GM06990 (cell line): ENCODE results near the gene ST6GALNAC6.
"Not testable (repeated sequence)": the region's sequence is repeated elsewhere in the genome, so short reads cannot be mapped to it uniquely, and the experiment has no call there.

Experiments used
- DNase-seq: peaks from one replicate; pipeline ENCODE4 v3.0.0-alpha.2; 2011; ENCODE audit not compliant: insufficient read length; ENCODE audit errors: extremely low read depth
- H3K27me3 ChIP-seq: replicated peaks from 2 replicates; pipeline ENCODE4 v1.6.0; 2011; ENCODE audit warnings: low read length; ENCODE audit not compliant: control insufficient read depth, insufficient read depth
- H3K36me3 ChIP-seq: 2 replicates; pipeline ENCODE4 v1.5.1; 2011; ENCODE audit warnings: low read length; ENCODE audit not compliant: control insufficient read depth, insufficient read depth
- H3K4me3 ChIP-seq: replicated peaks from 2 replicates; pipeline ENCODE4 v1.5.1; 2011; ENCODE audit warnings: low read depth, mild to moderate bottlenecking, control low read depth, low read length
- TF ChIP-seq, protein P1 (sequence below): IDR thresholded peaks from 2 replicates; pipeline ENCODE4 v1.5.1; 2011; ENCODE audit warnings: low read length, control low read depth, mild to moderate bottlenecking, inconsistent platforms; ENCODE audit not compliant: insufficient read depth, poor library complexity, severe bottlenecking

Gene ST6GALNAC6

DNA sequence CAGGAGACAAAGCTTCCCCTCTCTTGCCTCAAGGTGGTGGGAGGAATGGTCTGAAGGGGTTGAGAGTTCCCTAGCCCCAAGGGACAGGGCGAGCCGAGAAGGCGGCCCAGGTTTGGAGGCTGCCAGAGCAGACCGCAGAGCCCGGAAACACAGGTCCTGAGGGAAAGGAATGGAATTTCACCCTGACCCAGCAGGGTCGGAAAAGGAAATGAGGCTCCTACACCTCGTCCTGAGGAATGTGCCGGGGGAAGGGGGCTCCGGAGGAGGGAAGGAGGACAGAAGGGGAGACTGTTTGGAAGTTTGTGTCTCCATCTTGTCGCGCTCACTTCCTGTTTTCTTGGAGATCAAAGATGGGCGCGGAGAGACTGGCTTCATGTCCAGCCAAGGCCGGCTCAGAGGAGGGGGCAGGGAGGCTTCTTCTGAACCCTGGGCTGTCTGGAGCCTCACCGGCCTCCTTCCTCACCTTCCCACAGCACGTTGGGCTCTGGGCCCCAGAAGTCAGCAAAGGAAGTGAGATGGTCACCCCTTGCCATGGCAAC lies 54.5 kb downstream of the ST6GALNAC6 start:
- TF ChIP-seq, protein P1, sequence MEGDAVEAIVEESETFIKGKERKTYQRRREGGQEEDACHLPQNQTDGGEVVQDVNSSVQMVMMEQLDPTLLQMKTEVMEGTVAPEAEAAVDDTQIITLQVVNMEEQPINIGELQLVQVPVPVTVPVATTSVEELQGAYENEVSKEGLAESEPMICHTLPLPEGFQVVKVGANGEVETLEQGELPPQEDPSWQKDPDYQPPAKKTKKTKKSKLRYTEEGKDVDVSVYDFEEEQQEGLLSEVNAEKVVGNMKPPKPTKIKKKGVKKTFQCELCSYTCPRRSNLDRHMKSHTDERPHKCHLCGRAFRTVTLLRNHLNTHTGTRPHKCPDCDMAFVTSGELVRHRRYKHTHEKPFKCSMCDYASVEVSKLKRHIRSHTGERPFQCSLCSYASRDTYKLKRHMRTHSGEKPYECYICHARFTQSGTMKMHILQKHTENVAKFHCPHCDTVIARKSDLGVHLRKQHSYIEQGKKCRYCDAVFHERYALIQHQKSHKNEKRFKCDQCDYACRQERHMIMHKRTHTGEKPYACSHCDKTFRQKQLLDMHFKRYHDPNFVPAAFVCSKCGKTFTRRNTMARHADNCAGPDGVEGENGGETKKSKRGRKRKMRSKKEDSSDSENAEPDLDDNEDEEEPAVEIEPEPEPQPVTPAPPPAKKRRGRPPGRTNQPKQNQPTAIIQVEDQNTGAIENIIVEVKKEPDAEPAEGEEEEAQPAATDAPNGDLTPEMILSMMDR: no peak
- no peaks in the 10 kb centered on the region for H3K36me3 ChIP-seq
- H3K27me3 ChIP-seq: no peaks in the 10 kb centered on the region
- no peak overlapping the region for H3K4me3 ChIP-seq
- no peak for DNase-seq

DNA sequence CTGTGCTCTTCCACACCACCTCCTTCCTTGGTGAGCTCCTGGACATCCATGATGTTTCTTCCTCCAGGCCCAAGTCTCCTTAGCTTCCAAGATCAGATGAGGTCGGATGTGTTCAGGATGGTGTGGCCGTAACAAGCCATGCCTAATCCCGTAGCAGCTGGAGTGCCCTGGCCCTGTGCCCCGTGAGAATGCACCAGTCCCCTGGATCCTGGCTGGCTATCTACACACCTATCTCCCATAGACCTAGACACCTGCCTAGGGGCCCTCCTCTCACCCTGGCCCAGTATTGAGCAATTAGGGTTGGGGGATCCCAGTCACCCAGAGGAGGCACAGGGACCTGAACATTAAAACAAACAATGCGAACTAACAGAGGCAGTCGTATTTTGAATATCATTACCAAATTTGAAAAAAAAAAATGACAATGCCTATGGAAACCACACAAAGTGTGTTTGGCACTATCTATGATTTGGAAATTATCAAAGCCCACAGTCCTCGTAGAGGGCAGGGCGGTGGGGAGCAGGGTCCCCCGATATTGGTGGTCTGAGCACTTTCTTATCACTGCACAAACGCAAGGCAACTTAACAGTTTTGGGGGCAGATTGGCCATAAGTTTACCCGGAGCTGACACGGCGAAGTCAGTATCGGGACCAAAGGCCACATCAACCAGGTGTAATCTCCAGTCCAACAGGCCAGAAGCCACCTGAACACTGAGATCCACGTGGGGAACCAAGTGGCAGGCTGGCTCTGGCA lies 58.1 kb downstream of the ST6GALNAC6 start:
- DNase-seq: no peak
- H3K4me3 ChIP-seq: no peak overlapping the region
- no peaks in the 10 kb centered on the region for H3K27me3 ChIP-seq
- TF ChIP-seq, protein P1: no peak
- no peaks in the 10 kb centered on the region for H3K36me3 ChIP-seq

DNA sequence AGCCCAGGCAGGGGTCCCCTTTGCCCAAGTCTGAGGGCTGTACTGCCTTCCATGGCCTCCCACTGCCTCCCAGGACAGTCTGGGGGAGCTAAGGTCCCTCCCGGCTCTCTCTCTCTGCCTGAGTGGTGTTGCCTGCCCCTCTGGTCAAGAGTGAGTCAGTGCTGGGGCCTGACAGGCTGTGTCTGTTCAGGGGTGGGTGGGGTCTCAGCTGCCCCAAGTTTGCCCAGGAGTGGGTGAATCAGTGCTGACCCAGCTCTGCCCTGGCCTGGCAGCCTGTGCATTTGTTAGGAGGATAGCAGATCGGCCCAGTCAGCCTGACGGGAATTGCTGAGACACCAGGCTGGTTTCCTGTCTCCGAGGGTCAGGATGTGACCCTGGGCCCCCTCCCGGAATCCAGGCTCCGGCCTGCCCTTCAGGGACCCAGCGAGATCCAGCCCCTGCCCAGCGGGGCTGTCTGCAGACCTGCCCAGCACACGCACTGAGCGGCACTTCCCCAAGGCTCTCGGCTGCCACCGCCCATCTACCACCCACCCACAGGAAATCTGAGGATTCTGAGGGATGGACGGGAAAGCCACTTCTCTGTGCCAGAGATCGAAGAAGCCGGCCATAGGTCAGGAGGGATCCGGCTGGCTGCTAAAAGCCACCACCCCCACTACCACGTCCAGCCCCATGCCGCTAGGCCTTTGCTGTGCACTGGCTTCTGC lies 60.9 kb downstream of the ST6GALNAC6 start:
- no peak for DNase-seq
- TF ChIP-seq, protein P1: no peak
- Histone ChIP-seq H3K27me3 (no peaks in the 10 kb centered on the region), H3K4me3 (no peak overlapping the region), H3K36me3 (no peaks in the 10 kb centered on the region)

DNA sequence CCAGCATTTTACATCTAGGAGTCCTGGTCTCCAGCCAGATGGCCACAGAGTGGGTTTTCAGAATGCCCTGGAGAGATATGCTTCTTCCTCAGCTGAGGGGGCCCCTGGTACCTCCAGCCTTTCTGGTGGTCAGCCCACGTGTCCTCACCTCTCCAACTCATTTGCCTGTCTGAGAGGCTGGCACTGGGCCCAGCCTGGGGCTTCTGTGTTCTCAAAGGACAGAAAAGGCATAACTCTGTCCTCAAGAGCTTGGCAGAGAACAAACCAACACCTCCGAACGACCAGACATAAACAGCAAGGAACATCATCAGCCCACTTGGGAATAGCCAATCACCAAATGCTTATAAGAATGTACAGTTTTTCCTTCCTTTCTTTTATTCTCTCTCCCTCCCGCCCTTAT lies 62.1 kb downstream of the ST6GALNAC6 start:
- H3K27me3 ChIP-seq: no peaks in the 10 kb centered on the region
- DNase-seq: no peak
- H3K4me3 ChIP-seq: no peak overlapping the region
- TF ChIP-seq, protein P1: no peak
- no peaks in the 10 kb centered on the region for H3K36me3 ChIP-seq

DNA sequence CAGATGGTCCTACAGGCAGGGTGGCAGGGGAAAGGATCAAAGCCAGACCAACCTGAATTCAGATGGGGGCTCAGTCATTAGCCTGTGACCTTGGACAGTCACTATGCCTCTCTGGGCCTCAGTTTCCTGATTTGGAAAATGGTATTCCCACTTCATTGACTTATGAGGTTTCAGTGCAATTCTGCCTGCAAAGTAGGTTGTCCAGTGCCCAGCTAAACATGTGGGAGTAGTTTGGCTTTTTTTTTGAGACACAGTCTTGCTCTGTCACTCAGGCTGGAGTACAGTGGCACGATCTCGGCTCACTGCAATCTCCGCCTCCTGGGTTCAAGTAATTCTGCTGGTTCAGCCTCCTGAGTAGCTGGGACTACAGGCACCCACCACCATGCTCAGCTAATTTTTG lies 62.8 kb downstream of the ST6GALNAC6 start:
- not testable (repeated sequence) for H3K36me3 ChIP-seq, H3K27me3 ChIP-seq, DNase-seq, H3K4me3 ChIP-seq

DNA sequence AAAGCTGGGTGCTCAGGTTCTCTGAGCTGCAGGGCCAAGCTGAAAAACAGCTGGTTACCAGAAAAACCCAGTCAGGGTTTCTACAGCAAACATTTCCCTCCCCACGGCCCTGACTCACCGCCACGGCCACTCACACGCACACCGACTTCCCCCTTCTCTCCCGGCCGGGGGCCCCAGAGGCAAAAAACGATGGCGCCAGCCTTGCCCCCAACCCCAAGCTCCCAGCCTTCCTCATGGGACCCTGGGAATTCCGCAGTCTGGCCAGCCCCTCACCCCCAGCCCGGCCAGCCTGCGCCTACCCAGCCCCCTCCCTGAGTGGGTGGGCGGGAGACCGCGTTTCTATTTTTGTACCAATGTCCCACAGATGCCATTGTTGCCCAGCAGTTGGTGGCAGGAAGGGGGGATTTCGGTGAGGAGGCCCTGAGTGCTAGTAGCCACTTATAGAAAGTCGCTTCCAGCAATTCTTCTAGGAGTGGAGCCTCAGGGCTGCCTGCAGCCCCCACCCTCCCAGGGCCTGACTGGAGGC lies 63.3 kb downstream of the ST6GALNAC6 start:
- TF ChIP-seq, protein P1: no peak
- H3K4me3 ChIP-seq: no peak overlapping the region
- no peaks in the 10 kb centered on the region for H3K27me3 ChIP-seq
- no peak for DNase-seq
- no peaks in the 10 kb centered on the region for H3K36me3 ChIP-seq
